ENCODE results near the gene NR2F1-AS1.

The NR2F1-AS1 gene

GRCh38 chr5:93616538-93617174, 35.6 kb upstream of the NR2F1-AS1 start:
- no peak for DNase-seq (ENCODE audit: extremely low read depth, low read depth)
- no peak for TF ChIP-seq CTCF (IDR thresholded peaks at IDR 0.05; ENCODE audit: low read depth, low read length)

- DNase-seq (ENCODE audit: extremely low read depth, low read depth) = no peak
- no peak for TF ChIP-seq CTCF (IDR thresholded peaks at IDR 0.05; ENCODE audit: low read depth, low read length)
Measured at GRCh38 chr5:93612855-93613243, 31.8 kb upstream of the NR2F1-AS1 start.

DNA sequence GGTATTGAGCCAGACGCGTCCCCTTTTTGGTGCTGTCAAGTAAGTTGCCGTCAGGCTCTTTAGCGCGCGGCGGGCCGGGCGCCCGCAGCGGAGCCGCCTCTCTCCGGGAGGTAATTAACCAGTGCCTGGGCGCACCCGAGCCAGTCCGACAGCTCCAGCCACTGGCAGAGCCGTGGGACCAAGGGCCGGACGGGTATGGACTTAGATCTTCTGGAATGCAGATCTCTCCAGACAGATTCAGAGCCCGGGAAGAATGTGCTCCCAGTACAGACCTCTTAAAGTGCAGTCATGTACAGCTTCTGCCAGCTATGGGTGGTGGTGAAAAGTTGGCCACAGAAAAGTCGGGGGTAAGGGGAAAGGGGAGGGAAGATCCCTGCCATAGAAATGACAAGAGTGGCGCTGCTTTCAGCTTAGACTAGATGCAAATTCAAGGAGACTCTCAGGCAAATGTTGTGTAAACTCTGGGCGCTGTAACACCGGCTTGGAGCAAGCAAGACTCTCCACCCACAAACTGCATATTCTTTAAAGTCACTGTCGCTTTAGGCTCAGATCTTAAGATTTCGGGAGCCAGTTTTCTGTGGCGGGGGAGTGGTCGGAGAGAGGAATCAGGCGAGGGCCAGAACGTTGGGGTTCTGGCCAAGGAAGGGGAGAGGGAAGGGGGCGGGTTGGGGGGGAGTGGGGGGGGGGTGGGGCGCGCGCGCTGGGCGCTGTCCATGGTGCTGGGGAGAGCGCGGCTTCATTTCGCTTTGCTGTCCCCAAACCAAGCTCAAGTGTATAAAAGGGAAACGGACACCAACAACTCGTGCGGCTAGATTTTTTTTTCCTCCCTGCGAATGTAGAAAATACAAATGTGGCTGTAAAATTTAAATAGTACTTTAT, 31.2 kb upstream of the NR2F1-AS1 start:
- DNase-seq (ENCODE audit: extremely low read depth, low read depth) = no peak
- no peak for TF ChIP-seq CTCF (IDR thresholded peaks at IDR 0.05; ENCODE audit: low read depth, low read length)

GRCh38 chr5:93611273-93611975, 30.4 kb upstream of the NR2F1-AS1 start:
- DNase-seq (ENCODE audit: extremely low read depth, low read depth) = no peak
- no peak for TF ChIP-seq CTCF (IDR thresholded peaks at IDR 0.05; ENCODE audit: low read depth, low read length)

DNA sequence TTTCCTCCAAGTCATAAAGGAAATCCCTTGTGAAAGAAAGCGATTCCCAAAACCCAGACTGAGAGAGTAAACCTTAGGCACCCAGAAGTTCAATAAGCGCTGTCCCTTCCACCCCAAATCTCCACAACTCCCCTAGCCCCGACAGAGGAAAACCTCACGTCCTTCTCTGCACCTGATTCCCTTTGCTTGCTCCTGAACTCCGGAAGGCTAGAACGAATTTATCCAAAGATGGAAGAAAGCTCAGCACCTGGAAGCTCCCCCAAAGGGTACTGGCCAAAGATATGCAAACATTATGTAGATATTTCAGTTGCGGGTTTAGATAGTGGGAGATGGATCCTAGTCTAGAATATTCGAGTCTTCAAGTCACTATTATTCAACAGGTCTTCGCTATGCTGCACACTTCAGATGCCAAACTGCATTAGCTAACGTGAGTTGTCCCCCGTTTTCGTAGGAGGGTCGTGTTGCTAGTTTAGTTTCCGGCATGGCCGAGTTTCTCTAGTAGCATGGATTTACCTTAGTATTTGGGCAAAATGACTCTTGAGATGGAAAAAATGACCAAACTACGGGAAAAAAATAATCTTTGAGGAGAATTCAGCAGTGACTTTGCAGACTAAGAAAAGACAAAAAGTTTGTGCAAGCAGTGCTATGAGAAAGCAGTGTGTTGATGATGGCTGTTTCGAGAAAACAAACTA, 29.7 kb upstream of the NR2F1-AS1 start:
- no peak for TF ChIP-seq CTCF (IDR thresholded peaks at IDR 0.05; ENCODE audit: low read depth, low read length)
- DNase-seq (ENCODE audit: extremely low read depth, low read depth) = no peak

GRCh38 chr5:93609762-93610161, 28.7 kb upstream of the NR2F1-AS1 start:
- TF ChIP-seq CTCF (IDR thresholded peaks at IDR 0.05; ENCODE audit: low read depth, low read length) = no peak
- DNase-seq (ENCODE audit: extremely low read depth, low read depth) = no peak

All from AG09319 (cell line).